GM12878 (cell line): ENCODE measurements around the gene TAF11L3. TPM values are rescaled to one million over a fixed set of nuclear protein-coding genes. Genes with fewer than 3 reads are reported as not detected.
"Not testable (repeated sequence)": the region's sequence is repeated elsewhere in the genome, so short reads cannot be mapped to it uniquely, and the experiment has no call there.

Experiments used
- ATAC-seq: fragments of 200-7000 bp; cut with Tn5 transposase; 3 replicates; pipeline ENCODE4 v1.9.1; 2020; ENCODE audit warnings: mild to moderate bottlenecking, moderate library complexity
- BruUV-seq: library from RNA; stranded (reverse); fragments of 400-500 nt; replicated peaks from 2 replicates; lab custom pipeline; 2021; lab: Mats Ljungman, UMichigan
- CTCF ChIA-PET: fragments of 300-600 bp; sonication (Branson Sonifier 250); formaldehyde crosslinking; extraction: SDS; loops from one replicate; lab custom pipeline; 2021; ENCODE audit warnings: inconsistent platforms; lab: Yijun Ruan, JAX
- POLR2A ChIA-PET: fragments of 350-600 bp; formaldehyde crosslinking; extraction: SDS; loops from one replicate; lab custom pipeline; 2021; ENCODE audit warnings: inconsistent platforms; lab: Charles Lee
- RAD21 ChIA-PET: fragments of 300-600 bp; sonication (Branson Sonifier 250); formaldehyde crosslinking; loops from one replicate; lab custom pipeline; 2023; ENCODE audit warnings: antibody characterized with exemption; ENCODE audit not compliant: unreplicated experiment; lab: Charles Lee
- SMC1A ChIA-PET: fragments of 300-600 bp; sonication (Branson Sonifier 250); formaldehyde crosslinking; loops from one replicate; lab custom pipeline; 2023; ENCODE audit not compliant: unreplicated experiment, uncharacterized antibody; lab: Charles Lee
- DNase-seq: peaks from one replicate; pipeline ENCODE4 v3.0.0-alpha.2; 2011; ENCODE audit warnings: low read depth, low spot score
- FAIRE-seq: peaks from 3 replicates; lab custom pipeline; 2011; peaks lifted over from hg19 to GRCh38; lab: Jason Lieb, UNC
- H2AFZ ChIP-seq: 2 replicates; pipeline ENCODE4 v1.6.0; 2011; ENCODE audit warnings: low read depth, low read length, control low read depth; ENCODE audit not compliant: control insufficient read depth
- H3K27ac ChIP-seq: 2 replicates; pipeline ENCODE4 v1.5.1; 2011; ENCODE audit warnings: control low read depth; ENCODE audit not compliant: control insufficient read depth, insufficient read depth
- H3K27me3 ChIP-seq, 2 experiments: replicated peaks in 1 of 2; 2 replicates each; pipeline versions ENCODE4 v1.6.0 to v1.6.1; 2011; ENCODE audit warnings: low read length in 1 of 2; ENCODE audit not compliant: control insufficient read depth in 2 of 2, insufficient read depth in 2 of 2
- H3K36me3 ChIP-seq, 2 experiments: 2 replicates each; pipeline ENCODE4 v1.5.1; 2011; ENCODE audit warnings: low read length in 1 of 2; ENCODE audit not compliant: control insufficient read depth in 2 of 2, insufficient read depth in 2 of 2
- H3K4me1 ChIP-seq: 2 replicates; pipeline ENCODE4 v1.6.1; 2011; ENCODE audit warnings: mild to moderate bottlenecking, low read length, moderate library complexity, mixed read lengths; ENCODE audit not compliant: control insufficient read depth, insufficient read depth
- H3K4me2 ChIP-seq: 2 replicates; pipeline ENCODE4 v1.6.0; 2011; ENCODE audit warnings: control low read depth; ENCODE audit not compliant: control insufficient read depth, insufficient read depth
- H3K4me3 ChIP-seq: fragments of 200-600 bp; sonication (generic); 2 replicates; pipeline ENCODE4 v1.5.1; 2016
- H3K79me2 ChIP-seq: 2 replicates; pipeline ENCODE4 v1.6.0; 2011; ENCODE audit warnings: low read length; ENCODE audit not compliant: control insufficient read depth, insufficient read depth
- H3K9ac ChIP-seq: 2 replicates; pipeline ENCODE4 v1.8.0; 2011; ENCODE audit warnings: low read length, control low read depth, mixed read lengths; ENCODE audit not compliant: control insufficient read depth, insufficient read depth
- H3K9me3 ChIP-seq: replicated peaks from 3 replicates; pipeline ENCODE4 v1.5.1; 2011; ENCODE audit warnings: mild to moderate bottlenecking, low read length; ENCODE audit not compliant: control insufficient read depth, insufficient read depth
- H4K20me1 ChIP-seq: 2 replicates; pipeline ENCODE4 v1.6.0; 2011; ENCODE audit not compliant: control insufficient read depth, insufficient read depth
- ATF7 ChIP-seq: fragments of 450-650 bp; IDR thresholded peaks from 2 replicates; pipeline ENCODE4 v1.6.1; 2016; ENCODE audit warnings: low read depth, mild to moderate bottlenecking
- BCLAF1 ChIP-seq: fragments of 450-650 bp; IDR thresholded peaks from 2 replicates; pipeline ENCODE4 v1.6.1; 2017; ENCODE audit warnings: antibody characterized with exemption, mild to moderate bottlenecking, moderate library complexity
- CBX3 ChIP-seq: fragments of 200-600 bp; sonication (generic); IDR thresholded peaks from 2 replicates; pipeline ENCODE4 v1.6.1; 2016; ENCODE audit warnings: low read depth, borderline replicate concordance
- HCFC1 ChIP-seq: fragments of 150-350 bp; IDR thresholded peaks from 2 replicates; pipeline ENCODE4 v1.6.1; 2014; ENCODE audit warnings: low read length
- IKZF1 ChIP-seq: fragments of 450-650 bp; conservative IDR thresholded peaks from 2 replicates; pipeline ENCODE4 v1.6.1; 2017; ENCODE audit warnings: antibody characterized with exemption, mild to moderate bottlenecking
- IKZF2 ChIP-seq, 2 experiments: fragments of 450-650 bp; IDR thresholded peaks; 2 replicates each; pipeline ENCODE4 v1.6.1; 2017; ENCODE audit warnings: mild to moderate bottlenecking in 2 of 2, moderate library complexity in 2 of 2
- LARP7 ChIP-seq: fragments of 450-650 bp; IDR thresholded peaks from 2 replicates; pipeline ENCODE4 v1.6.1; 2017; ENCODE audit warnings: mild to moderate bottlenecking
- NFIC ChIP-seq: IDR thresholded peaks from 2 replicates; pipeline ENCODE4 v1.6.1; 2012; ENCODE audit warnings: low read depth, mild to moderate bottlenecking, inconsistent platforms, low read length, moderate library complexity
- SMARCA5 ChIP-seq: fragments of 450-650 bp; IDR thresholded peaks from 2 replicates; pipeline ENCODE4 v1.6.1; 2017; ENCODE audit warnings: mild to moderate bottlenecking
- ZBED1 ChIP-seq: IDR thresholded peaks from 2 replicates; pipeline ENCODE4 v1.6.1; 2016; ENCODE audit warnings: borderline replicate concordance
- WGBS: methylation state at CpG from one replicate; pipeline ENCODE4 v1.1.6; 2016; ENCODE audit warnings: low lambda C conversion rate; ENCODE audit not compliant: insufficient replicate concordance, insufficient coverage; ENCODE audit errors: missing lambda C conversion rate; 5-methylcytosine and 5-hydroxymethylcytosine counted together
- in situ Hi-C: fragments of 300-500 bp; cut with MboI; formaldehyde crosslinking; loops from 9 replicates; pipeline ENCODE4 v1.14.3; 2018; ENCODE audit warnings: mixed read lengths
- intact Hi-C: fragments of 100-400 bp; cut with micrococcal nuclease; formaldehyde crosslinking; loops from one replicate; pipeline ENCODE4 v1.14.2; 2022; ENCODE audit not compliant: unreplicated experiment
- polyA plus RNA-seq, 11 experiments: library from polyadenylated mRNA; depleted of rRNA in 4 of 11; unstranded in 6 of 11; stranded (reverse) in 5 of 11; fragments of >200 nt; fragmentation: Nextera tagmentation in 4 of 11; fragmentation: Illumina TruSeq in 1 of 11; extraction: Ambion mirVana in 4 of 11; extraction: Trizol in 1 of 11; gene quantifications; 1 replicate in 1 of 11; 2 replicates in 10 of 11; pipeline versions ENCODE4 v1.2.1 to v1.2.3, GENCODE V29; 2011 to 2016; ENCODE audit warnings: inconsistent platforms in 2 of 11, missing spikeins in 2 of 11, low read depth in 1 of 11
- total RNA-seq, 4 experiments: library from RNA; depleted of rRNA in 3 of 4; stranded (reverse); fragments of >200 nt in 3 of 4; fragmentation: Illumina TruSeq in 1 of 4; extraction: Trizol in 1 of 4; gene quantifications; 2 replicates each; pipeline versions ENCODE4 v1.2.1 to v1.2.3, GENCODE V29; 2013 to 2021
- TF ChIP-seq, protein P1 (sequence below): fragments of 450-650 bp; IDR thresholded peaks from 2 replicates; pipeline ENCODE4 v1.6.1; 2017; ENCODE audit warnings: mild to moderate bottlenecking, low read depth, inconsistent platforms; ENCODE audit not compliant: poor library complexity, severe bottlenecking

Gene TAF11L3
- total and polyA plus RNA-seq, 10 of the 15 experiments (the other 5 are each of a cell fraction or from before 2014, with no cell fraction given): not detected

GRCh38 chr5:17482790-17483189, 35.4 kb upstream of the TAF11L3 start:
- intact Hi-C loops: loop anchor here (10.0 kb wide), 1 partner anchor 268 kb away; the partner anchor contains the start of gene BASP1
- Histone ChIP-seq H3K27me3 (no peaks in the 10 kb centered on the region; a peak in 1 of 4 replicates), H3K36me3 (no peaks in the 10 kb centered on the region), H3K4me2 (no peak overlapping the region), H3K27ac (no peak overlapping the region), H3K9ac (no peak overlapping the region), H2AFZ (no peak overlapping the region), H3K9me3 (no peaks in the 10 kb centered on the region), H4K20me1 (no peaks in the 10 kb centered on the region), H3K4me1 (no peaks in the 10 kb centered on the region), H3K4me3 (no peak overlapping the region), H3K79me2 (no peaks in the 10 kb centered on the region)
- ATAC-seq (no peak), FAIRE-seq (no peak), DNase-seq (no peak)
- in situ Hi-C loops: no loop called here
- ChIA-PET CTCF (no interaction called here), SMC1A (no interaction called here), POLR2A (no interaction called here), RAD21 (no interaction called here)
- TF ChIP-seq BCLAF1 (no peak), NFIC (no peak), SMARCA5 (no peak), ZBED1 (no peak), HCFC1 (no peak), IKZF2 (IDR thresholded peaks at IDR 0.05) (no peak), CBX3 (no peak), IKZF1 (no peak), ATF7 (no peak), LARP7 (no peak)
- TF ChIP-seq, protein P1, sequence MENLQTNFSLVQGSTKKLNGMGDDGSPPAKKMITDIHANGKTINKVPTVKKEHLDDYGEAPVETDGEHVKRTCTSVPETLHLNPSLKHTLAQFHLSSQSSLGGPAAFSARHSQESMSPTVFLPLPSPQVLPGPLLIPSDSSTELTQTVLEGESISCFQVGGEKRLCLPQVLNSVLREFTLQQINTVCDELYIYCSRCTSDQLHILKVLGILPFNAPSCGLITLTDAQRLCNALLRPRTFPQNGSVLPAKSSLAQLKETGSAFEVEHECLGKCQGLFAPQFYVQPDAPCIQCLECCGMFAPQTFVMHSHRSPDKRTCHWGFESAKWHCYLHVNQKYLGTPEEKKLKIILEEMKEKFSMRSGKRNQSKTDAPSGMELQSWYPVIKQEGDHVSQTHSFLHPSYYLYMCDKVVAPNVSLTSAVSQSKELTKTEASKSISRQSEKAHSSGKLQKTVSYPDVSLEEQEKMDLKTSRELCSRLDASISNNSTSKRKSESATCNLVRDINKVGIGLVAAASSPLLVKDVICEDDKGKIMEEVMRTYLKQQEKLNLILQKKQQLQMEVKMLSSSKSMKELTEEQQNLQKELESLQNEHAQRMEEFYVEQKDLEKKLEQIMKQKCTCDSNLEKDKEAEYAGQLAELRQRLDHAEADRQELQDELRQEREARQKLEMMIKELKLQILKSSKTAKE: no peak
- no TSS peak for BruUV-seq
- 22% methylated on average over 2 of the region's 2 CpGs for WGBS

DNA sequence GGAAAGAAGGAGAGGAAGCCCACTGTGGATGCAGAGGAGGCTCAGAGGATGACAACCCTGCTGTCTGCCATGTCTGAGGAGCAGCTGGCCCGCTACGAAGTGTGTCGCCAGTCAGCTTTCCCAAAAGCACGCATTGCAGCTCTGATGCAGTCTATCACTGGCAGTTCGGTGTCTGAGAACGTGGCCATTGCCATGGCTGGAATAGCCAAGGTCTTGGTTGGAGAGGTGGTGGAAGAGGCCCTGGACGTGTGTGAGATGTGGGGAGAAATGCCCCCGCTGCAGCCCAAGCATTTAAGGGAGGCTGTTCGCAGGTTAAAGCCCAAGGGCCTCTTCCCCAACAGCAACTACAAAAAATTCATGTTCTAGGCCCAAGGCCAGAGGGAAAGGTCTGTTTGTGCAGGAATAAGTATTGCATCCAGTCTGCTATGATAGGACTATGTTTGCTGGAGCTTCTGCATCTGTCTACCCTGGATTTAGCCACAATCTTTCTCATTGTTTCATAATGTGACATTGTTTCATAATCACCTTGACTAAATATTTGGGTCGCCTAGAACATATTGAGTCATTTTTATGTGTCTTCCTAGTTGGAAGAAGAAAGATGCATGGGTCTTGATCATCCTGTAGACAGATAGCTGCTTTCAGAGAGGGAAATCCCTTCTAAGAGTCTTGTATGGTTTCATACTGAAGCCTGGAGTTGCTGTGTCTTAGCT, 31.5 kb upstream of the TAF11L3 start:
- POLR2A ChIA-PET, DNase-seq, H3K9ac ChIP-seq, H3K9me3 ChIP-seq, H3K27me3 ChIP-seq, BruUV-seq, H3K4me3 ChIP-seq, RAD21 ChIA-PET, H2AFZ ChIP-seq, H4K20me1 ChIP-seq, H3K79me2 ChIP-seq, H3K27ac ChIP-seq, H3K36me3 ChIP-seq, in situ Hi-C loops, H3K4me1 ChIP-seq, H3K4me2 ChIP-seq, ATAC-seq, SMC1A ChIA-PET, FAIRE-seq, CTCF ChIA-PET: not testable (repeated sequence)
- intact Hi-C loops: loop anchor here (10.0 kb wide), 1 partner anchor 272 kb away; the partner anchor contains the start of gene BASP1
- 25% methylated on average over 10 of the region's 10 CpGs for WGBS
